Activated effector memory CD4-positive, alpha-beta T cell treated with anti-CD3 and anti-CD28 coated beads, Interleukin-2, amount 50 U/mL, for 16 hours (primary cell): ENCODE results near the gene PRTFDC1.

ENCODE experiments used
- DNase-seq: peaks from one replicate; pipeline ENCODE4 v3.0.0-alpha.2; 2020

The PRTFDC1 gene

DNA sequence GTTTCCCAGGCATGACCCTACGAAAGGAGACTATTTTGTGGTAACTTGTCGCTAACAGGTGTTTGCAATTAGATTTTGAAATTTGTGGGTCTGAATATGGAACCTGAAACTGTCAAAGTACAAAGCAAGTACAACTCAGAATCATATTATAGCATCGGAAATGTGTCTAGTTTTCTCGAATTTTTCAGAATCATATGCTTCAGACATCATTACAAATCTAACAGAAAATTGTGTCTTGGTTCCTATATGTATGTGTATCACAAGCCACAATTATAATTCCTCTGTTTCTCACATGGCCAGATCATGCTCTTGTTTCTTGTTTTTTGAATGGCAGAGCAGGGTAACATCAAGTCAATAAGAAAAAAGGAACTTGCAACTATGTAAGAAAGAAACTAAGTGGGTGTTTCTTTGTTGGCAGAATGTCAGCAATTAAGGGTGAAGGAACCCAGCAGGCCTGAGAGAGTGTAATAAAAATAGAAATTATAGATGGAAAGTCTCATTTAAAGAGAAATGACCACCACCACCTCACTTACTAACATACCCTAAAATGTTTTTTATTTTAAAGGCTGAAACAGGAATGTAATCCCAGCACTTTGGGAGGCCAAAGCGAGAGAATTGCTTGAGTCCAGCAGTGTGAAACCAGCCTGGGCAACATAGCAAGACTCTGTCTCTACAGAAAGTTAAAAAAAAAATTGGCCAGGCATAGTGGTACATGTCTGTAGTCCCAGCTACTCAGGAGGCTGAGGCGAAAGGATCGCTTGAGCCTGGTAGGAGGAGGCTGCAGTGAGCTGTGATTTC, 51.3 kb downstream of the PRTFDC1 start:
- DNase-seq = no peak

DNA sequence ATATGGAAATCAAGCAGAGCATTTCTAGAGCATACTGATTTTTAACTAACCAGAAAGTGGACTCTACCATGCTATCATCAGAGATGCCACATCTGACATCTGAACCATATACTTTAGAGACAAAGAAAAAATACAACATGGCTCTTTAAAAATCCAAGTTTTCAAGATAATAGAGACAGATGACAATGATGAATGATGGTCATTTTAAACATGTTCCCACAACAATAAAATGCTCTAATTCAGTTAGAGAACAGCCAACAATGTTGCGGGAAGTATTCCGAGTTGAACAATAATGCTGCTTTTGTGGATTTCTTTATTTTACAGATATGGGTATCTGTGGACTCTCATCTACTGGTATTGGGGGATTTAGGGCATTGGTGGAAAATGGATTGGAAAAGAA, 52.8 kb downstream of the PRTFDC1 start:
- DNase-seq = no peak

DNA sequence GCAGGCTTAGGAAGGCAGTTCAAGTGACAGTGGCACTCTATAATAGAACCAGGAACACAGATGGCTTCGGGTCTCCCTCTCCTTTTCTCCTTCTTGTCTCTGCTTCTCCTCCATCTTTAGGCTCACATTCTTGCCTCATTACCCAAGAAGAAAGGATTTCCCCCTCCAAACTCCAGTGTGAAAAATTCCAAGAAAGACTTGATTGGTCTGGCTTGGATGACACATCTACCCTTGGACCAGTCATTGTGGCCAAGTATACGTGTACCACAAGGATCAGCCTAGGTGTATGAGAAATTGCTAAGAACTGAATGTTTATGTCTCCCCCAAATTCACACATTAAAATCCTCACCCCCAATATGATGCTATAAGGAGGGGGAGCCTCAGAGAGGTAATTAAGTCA, 53.9 kb downstream of the PRTFDC1 start:
- no peak for DNase-seq

DNA sequence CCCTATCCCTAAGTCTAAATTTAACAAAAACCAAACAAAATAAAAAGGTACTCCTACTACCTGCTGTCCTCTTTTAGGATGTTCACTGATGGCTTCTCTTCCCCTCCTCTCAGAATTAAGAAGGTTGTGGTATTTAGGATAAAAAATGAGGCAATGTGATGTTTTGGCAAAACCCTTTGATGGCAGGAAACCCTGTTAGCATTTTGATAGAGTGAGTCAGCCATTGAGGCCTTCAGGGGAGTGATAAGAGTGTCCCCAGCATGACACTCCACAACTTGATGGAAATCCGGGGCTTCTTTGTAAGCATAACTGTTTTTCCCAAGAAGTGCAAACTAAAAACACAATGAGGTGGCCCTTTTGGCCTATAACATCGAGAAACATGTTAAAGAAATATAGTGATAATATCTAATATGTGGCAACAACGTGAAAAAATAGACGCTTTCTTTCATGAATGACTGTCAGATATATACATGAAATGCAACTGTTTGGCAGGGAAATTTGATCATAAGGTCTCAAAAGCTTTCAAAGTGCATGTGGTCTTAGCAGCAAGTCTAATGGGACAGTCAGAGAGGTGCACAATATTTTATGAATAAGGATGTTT, 55.0 kb downstream of the PRTFDC1 start:
- DNase-seq = no peak

DNA sequence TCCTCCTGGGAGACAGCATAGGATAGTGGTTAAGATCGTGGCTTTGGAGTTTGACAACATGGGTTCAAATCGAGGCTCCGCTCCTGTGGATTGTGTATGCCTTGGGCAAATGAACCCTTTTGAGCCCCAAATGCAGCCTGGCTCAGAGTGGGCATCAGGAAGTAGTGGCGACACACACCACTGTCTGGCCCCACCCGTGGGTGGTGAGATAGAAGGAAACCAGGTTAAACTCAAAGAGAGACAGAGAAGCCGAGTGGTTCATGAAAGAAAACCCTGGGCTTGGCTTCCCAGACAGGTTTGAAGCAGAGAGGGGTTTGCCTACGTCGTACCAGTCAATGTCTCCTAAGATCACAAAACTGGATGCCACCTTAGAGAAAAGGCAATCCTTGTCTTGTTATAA, 57.7 kb downstream of the PRTFDC1 start:
- DNase-seq = peak; percentile 67

DNA sequence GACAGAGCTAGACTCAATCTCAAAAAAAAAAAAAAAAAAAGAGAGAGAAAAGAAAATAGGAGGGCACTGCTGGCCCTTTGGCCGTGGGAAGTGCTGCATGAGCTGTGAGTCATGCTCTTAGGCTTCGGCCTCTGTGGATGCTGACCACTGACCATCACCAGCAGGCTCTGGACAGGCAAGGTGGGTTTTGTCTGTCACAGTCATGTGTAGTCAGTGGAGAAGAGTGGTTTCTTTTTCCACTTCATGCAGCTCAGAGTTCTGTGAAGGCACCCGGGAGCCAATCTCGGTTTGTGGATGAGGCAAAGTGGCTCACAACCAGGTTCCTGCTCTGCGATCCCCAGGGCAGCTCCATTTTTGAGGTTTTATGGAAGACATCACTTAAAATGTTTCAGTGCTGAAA, 58.1 kb downstream of the PRTFDC1 start:
- no peak for DNase-seq

DNA sequence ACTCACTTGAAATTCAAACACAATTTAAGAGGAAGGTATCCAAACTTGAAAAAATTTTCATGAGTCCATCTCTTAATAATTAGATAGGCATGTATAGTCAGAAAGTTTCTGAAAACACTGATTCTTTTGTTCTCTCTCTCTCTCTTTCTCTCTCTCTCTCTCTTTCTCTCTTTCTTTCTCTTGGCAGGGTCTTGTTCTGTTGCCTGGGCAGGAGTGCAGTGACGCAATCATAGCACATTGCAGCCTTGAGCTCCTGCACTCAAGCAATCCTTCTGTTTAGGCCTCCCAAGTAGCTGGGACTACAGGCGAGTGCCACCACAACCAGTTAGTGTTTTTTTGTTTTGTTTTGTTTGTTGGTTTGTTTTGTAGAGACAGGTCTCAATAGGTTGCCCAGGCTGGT, 59.3 kb downstream of the PRTFDC1 start:
- no peak for DNase-seq

DNA sequence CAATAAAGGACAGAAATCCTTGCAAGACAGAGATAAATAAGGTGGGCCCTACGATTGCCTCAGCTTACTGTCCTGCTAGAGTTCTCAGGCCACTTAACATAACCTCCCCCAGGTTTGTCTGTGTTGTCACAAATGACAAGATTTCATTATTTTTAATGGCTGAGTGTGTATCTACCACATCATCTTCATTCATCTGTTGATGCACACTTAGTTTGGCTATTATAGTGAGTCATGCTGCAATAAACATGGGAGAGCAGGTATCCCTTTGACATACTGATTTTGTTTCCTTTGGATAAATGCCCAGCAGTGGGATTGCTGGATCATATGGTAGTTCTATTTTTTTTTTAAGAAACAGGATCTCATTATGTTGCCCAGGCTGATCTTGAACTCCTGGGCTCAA, 60.6 kb downstream of the PRTFDC1 start:
- no peak for DNase-seq

DNA sequence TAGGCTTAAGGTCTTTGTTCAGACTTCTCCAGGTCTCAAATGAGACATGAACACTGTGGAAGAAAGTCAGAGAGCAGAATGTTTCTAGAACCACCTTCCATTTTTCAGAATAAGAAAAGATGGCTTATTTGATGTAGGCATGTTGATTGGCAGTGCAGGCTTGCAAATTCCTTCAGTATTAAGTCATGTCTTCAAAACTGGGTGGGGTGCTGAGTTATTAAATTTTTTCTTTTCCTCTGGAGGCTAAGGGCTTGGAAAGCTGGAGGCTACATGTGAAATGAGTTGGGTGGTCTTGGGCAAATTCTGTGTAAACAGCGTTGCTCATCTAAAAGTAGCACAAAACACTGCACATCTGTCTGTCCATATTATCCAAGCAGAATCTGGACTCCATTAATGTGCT, 62.8 kb downstream of the PRTFDC1 start:
- no peak for DNase-seq

DNA sequence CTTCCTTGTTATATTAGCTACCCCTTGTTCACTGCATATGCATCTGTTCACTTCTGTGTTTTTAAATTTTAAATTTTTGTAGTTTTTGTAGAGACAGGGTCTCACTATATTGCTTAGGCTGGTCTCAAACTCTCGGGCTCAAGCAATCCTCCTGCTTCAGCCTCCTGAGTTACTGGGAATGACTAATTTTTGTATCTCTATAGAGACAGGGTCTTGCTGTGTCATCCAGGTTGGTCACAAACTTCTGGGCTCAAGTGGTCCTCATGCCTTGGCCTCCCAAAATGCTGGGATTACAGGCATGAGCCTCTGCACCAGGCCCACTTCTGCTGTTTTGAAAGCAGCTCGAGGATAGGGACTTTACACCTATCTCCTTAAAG, 64.6 kb downstream of the PRTFDC1 start:
- DNase-seq = no peak

DNA sequence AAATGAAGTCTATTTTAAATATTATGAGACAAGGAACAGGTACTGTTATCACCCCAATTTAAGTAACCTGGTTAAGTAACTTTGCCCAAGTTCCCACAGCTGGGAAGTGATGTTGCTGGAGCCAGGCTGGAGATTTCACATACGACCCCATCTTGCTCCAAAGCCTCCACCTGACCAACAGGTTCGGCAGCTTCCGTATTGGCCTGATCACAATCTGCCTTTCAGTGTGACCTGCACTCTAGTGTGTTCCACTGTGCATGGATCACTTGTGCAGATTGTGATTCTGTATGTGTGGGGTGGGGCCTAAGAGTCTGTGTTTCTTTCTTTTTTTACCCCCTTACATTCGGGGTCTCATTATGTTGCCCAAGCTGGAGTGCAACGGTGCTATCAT, 66.1 kb downstream of the PRTFDC1 start:
- DNase-seq = no peak

DNA sequence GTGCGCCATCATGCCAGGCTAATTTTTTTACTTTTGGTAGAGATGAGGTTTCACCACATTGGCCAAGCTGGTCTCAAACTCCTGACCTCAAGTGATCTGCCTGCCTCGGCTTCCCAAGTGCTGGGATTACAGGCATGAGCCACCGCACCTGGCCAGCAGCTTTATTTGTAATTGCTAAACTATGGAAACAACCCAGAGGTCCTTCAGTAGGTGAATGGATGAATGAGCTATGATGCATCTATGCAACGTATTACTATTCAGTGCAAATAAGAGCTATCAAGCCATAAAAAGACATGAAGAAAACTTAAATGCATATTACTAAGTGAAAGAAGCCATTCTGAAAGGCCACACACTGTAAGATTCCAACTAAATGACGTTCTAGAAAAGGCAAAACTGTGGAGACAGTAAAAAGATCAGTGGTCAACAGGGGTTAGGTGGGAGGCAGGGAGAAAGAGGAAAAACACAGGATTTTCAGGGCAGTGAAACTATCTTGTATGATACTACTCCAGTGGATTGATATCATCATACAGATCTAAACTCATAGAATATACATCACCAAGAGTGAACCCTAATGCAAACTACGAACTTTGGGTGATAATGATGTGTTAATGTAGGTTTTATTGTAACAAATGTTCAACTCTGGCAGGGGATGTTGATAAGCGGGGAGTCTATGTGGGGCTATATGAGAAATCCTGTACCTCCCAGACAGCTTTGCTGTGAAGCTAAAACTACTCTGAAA, 66.7 kb downstream of the PRTFDC1 start:
- no peak for DNase-seq

DNA sequence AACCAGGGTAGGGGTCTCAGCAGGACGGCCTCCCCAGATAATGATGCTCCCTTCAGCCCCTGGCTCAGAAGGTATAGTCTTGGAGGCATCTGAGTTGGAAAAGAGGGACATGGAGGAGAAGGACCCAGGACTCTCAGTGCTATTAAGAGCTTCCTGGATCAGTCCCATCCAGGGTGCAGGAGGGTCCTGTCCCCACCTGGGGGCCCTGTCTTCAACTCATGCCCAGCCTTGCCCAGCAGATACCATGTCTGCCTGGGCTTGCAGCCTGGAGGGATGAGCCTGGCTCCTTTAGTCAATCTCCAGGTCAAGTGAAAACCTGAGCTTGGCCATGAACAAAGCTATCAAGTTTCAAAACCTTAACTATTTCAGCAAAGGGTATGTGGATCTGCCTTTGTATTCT, 67.6 kb downstream of the PRTFDC1 start:
- DNase-seq = no peak

DNA sequence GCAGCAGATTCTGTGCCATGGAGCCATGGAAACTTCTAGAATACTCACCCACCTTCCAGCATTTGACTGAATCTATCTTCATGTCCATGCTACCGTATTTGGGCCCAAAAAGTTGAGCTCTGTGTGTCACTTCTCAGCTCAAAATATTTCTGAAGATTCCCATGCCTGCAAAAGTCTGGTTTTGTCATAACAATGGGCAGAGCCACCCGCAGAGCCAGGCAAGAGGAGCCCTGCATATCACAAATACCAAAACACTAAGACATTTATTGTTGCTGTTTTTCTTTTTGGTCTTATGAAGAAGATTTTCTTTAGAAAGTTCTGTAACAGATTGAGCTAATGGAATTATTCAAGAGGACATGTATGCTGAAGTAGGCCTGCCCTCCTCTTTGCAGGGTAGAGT, 68.1 kb downstream of the PRTFDC1 start:
- no peak for DNase-seq

DNA sequence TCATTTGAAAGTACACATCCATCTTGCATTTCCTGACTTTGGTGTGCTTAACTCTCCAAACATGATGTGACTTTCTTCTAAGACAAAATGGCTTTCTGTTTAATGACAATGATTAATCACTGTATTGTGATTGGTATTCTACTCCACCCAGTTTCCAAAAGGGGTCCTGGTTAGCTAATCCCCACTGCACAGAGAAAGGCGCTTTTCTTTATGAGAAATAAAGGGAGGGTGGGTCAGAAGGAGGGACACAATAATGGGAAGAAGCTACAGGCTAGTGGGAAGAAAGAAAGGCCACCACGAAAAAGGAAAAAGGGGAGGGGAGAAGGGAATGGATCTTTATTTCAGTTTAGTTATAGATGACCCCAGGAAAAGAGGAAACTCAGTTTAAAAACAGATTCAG, 69.2 kb downstream of the PRTFDC1 start:
- no peak for DNase-seq

DNA sequence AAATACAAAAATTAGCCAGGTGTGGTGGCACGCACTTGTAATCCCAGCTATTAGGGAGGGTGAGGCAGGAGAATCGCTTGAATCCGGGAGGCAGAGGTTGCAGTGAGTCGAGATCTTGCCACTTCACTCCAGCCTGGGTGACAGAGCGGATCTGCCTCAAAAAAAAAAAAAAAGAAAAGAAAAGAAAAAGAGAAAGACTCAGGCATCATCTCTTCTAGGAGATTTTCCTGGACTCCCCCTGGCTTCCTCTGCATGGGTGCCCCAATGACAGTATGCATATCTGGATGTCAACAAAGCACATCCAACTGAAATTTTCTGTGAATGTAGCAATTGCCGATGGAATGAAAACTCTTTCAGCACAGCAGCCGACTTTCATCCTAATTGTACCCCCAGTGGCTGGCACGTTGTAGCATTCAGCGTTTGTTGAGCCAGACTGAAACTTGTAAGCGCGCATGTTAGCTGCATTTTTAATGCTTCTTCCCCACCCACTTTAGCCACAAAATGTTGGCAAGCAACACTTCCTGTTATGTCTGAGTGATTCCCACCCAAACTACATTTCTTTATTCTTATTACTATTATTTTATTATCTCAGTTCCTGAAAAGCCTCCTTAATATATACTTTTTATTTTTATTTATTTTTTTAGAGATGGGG, 70.2 kb downstream of the PRTFDC1 start:
- DNase-seq = peak; percentile 66

DNA sequence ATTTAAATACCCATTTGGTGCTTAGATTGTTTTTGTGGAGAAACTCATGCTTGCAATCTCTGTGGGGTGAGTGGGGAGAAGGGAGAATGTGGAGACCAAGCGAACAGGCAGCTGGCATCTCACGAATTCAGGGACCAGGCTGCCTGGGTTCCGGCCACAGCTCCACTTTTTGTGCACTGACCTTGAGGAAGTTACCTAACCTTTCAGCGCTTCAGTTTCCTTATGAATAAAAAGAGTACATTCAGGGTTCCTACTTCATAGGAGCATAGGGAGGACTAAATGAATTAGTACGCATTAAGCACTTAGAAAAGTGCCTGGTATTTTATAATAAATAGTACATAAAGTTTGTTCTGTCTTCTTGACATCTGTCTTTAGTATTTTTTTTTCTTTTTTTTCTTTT, 72.5 kb downstream of the PRTFDC1 start:
- DNase-seq = no peak

DNA sequence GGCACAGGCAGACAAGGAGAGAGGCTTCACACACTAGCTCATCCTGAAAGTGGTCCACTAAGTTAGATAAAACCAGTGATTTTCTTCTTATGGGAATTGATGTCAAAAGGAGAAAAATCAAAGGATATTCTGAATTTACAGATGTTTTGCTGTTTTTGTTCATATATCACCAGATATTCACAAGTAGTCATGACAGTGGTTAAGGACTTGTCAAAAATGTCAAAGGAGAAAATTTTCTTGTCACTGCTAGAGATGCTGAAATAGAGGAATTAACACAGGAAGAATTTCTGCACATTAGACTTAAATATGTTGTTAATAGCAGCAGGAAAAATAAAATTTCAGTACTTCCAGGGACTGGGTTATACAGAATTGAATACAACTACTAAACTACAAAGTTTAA, 78.3 kb downstream of the PRTFDC1 start:
- DNase-seq = no peak

DNA sequence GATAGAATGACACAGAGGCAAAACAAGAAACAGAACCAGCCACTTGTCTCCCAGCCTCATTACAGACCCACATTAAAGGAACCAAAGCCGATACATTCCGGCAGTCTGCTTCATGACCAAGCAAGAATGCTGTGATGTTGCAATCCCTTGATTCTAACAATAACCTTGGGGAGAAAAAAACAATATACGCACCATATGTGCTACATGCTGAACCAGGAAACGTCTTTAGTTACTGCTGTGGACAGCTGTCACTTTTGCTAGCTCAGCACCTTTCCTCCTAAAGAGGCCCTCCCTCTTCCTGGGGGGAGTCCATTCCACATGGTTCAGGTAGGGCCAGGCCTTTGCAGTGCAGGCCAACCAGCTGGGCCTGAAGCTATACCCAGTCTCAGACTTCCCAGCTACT, 79.1 kb downstream of the PRTFDC1 start:
- no peak for DNase-seq

DNA sequence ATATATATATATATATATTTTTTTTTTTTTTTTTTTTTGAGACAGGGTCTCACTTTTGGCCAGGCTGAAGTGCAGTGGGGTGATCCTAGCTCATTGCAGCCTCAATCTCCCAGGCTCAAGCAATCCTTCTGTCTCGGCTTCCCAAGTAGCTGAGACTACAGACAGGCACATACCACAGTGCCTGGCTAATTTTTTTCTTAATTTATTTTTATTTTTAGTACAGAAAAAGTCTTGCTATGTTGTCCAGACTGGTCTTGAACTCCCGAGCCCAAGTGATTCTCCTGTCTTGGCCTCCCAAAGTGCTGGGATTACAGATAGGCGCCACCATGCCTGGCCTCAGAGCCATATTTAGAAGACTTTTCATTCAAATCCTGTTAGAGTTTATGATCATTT, 79.6 kb downstream of the PRTFDC1 start:
- no peak for DNase-seq

DNA sequence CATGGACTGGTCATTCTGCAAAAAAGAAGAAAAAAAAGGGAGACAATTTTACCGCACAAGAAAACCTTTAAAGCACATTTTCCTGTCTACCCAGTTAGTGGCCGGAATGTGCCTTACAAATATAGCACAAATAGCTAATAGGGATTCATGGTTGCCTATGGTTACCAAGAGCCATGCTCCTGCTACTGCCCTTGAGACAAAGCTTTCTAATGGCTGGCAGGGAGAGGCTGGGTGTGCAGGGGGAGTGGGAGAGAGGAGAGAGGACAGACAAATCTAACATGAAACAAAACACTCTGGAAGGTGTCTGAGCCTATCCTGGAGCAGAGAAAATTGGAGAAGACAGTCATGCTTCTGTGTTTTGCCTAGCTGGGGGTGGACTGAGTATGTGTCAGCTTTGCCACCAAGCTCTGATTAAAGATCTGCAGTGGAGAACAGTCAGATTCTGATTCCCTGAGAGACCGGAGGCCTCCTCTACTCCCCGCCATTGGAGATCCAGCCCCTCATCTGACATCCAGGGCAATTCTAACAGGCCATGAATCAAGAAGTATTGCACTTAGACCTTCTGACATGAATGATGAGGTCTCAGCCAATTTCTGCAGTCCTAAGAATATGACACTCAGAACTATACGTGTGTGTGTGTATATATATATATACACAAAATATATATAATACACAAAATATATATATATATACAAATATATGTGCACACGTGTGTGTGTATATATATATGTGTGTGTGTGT, 80.2 kb downstream of the PRTFDC1 start:
- no peak for DNase-seq

DNA sequence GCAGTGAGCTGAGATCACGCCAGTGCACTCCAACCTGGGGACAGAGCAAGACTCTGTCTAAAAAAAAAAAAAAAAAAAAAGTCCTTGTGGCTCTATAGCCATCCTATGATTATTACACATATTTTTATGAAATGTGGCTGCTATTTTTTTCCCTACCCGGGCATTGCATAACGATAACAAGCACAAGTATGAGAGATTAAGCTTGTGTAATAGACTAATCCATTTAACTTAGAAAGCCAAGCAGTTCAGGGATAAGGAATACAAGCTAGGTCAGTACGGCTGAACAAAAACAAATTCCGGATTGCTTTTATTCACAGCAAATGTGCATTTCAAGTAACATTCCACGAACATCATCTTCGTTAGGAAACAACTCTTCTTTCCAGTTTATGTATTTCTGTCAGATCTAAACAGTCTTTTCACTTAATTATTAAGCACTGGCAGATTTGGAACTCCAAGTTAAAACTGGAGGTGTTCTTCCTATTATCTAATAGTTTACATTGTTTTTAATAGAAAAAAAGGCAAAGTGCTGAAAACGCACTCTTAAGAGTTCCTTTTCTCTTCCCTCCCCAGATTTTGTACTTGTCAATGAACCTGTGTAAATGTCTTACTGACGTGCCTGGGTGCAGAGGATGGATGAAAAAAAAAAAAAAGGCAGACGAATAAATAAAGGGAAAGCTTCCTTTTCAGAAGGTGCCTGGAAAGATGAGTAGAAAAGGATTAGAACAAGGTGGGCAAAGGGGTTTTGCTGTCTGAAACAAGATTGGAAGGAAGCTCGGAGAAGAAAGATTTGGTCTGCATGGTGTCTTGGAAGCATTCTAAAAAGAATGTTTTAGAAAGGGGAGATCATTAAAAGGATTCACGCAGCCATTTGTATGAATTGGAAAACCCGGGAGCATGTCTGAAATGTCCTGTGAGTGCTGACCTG, 81.1 kb downstream of the PRTFDC1 start:
- DNase-seq = no peak
